Measurements from ENCODE around the gene C1D. TPM values are rescaled to one million over a fixed set of nuclear protein-coding genes. Genes with fewer than 3 reads are reported as not detected.

Gene C1D
- total RNA-seq, 1 experiment from 2014 or later = 21.3 TPM

DNA sequence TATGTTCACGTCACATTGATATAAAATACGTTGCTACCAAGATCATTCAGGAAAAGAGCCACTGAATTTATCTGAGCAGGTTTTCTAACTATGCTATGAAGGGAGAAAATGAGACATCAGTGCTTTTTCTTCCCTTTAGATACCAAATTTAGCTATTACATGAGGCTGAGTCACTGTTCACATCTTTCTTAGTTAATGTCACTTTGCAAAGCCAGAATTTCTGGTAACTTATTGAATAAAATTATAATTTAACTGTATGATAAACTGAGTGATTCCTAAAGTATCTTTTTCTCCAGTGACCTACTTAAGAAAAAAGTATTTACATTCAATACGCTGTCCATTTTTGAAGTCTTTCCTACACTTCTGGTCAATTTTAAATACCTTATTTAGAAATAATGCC, 22.7 kb downstream of the C1D start:
- DNase-seq (ENCODE audit: low spot score) = no peak
- Histone ChIP-seq H3K36me3 (ENCODE audit: insufficient read depth, low read length, poor library complexity, severe bottlenecking) (no peaks in the 10 kb centered on the region), H3K27ac (ENCODE audit: low read depth, low read length, poor library complexity, severe bottlenecking) (no peak overlapping the region), H3K9me3 (ENCODE audit: low read depth, low read length, poor library complexity, severe bottlenecking) (no peaks in the 10 kb centered on the region), H3K4me1 (ENCODE audit: insufficient read depth, low read length, poor library complexity, severe bottlenecking) (peaks cover 33% of the 10 kb centered on the region), H3K4me3 (ENCODE audit: low read depth, low read length, poor library complexity, severe bottlenecking) (no peak overlapping the region), H3K27me3 (replicated peaks; ENCODE audit: insufficient read depth, low read depth, low read length, poor library complexity) (no peaks in the 10 kb centered on the region)
- no TSS peak for BruUV-seq (replicated peaks)
- intact Hi-C loops (cut with micrococcal nuclease; ENCODE audit: unreplicated experiment) = no loop called here
- TF ChIP-seq EZH2 (IDR thresholded peaks at IDR 0.05; ENCODE audit: borderline replicate concordance, low read depth, low read length, poor library complexity, severe bottlenecking) = no peak
- TF ChIP-seq, protein P1, sequence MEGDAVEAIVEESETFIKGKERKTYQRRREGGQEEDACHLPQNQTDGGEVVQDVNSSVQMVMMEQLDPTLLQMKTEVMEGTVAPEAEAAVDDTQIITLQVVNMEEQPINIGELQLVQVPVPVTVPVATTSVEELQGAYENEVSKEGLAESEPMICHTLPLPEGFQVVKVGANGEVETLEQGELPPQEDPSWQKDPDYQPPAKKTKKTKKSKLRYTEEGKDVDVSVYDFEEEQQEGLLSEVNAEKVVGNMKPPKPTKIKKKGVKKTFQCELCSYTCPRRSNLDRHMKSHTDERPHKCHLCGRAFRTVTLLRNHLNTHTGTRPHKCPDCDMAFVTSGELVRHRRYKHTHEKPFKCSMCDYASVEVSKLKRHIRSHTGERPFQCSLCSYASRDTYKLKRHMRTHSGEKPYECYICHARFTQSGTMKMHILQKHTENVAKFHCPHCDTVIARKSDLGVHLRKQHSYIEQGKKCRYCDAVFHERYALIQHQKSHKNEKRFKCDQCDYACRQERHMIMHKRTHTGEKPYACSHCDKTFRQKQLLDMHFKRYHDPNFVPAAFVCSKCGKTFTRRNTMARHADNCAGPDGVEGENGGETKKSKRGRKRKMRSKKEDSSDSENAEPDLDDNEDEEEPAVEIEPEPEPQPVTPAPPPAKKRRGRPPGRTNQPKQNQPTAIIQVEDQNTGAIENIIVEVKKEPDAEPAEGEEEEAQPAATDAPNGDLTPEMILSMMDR (conservative IDR thresholded peaks at IDR 0.05; ENCODE audit: low read depth, low read length) = no peak
- ChIA-PET POLR2A (ENCODE audit: low non-redundant PET) (no interaction called here), CTCF (interaction anchor here (0.6 kb wide), 1 partner anchor 8 kb away, joined by 3 read pairs; no protein-coding TSS in a partner anchor)

DNA sequence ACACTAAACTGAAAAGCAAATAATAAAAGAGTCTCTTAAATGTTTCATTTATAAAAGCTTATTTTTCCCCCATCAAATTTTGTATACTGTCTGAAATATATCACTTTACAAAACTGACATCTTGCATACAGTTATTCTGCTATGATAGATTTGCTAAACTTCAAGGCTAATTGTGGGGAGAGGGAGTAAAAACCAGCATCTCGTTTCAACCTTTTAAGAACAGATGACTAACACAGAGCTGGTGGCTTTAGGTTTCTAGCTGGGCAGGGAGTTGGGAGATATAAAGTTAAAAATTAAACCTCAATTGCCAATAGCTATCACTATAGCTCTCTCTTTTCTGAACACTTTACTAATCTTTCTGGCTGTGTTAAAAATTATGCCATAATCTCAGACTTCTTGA, 23.5 kb downstream of the C1D start:
- BruUV-seq (replicated peaks) = no TSS peak
- Histone ChIP-seq H3K4me1 (ENCODE audit: insufficient read depth, low read length, poor library complexity, severe bottlenecking) (peaks cover 28% of the 10 kb centered on the region), H3K36me3 (ENCODE audit: insufficient read depth, low read length, poor library complexity, severe bottlenecking) (no peaks in the 10 kb centered on the region), H3K4me3 (ENCODE audit: low read depth, low read length, poor library complexity, severe bottlenecking) (no peak overlapping the region), H3K27ac (ENCODE audit: low read depth, low read length, poor library complexity, severe bottlenecking) (no peak overlapping the region), H3K9me3 (ENCODE audit: low read depth, low read length, poor library complexity, severe bottlenecking) (no peaks in the 10 kb centered on the region), H3K27me3 (replicated peaks; ENCODE audit: insufficient read depth, low read depth, low read length, poor library complexity) (no peaks in the 10 kb centered on the region)
- ChIA-PET POLR2A (ENCODE audit: low non-redundant PET) (no interaction called here), CTCF (no interaction called here)
- intact Hi-C loops (cut with micrococcal nuclease; ENCODE audit: unreplicated experiment) = loop anchor here (10.0 kb wide), 1 partner anchor 795 kb away; no protein-coding TSS in a partner anchor
- DNase-seq (ENCODE audit: low spot score) = no peak
- TF ChIP-seq, protein P1 (conservative IDR thresholded peaks at IDR 0.05; ENCODE audit: low read depth, low read length) = no peak
- no peak for TF ChIP-seq EZH2 (IDR thresholded peaks at IDR 0.05; ENCODE audit: borderline replicate concordance, low read depth, low read length, poor library complexity, severe bottlenecking)

DNA sequence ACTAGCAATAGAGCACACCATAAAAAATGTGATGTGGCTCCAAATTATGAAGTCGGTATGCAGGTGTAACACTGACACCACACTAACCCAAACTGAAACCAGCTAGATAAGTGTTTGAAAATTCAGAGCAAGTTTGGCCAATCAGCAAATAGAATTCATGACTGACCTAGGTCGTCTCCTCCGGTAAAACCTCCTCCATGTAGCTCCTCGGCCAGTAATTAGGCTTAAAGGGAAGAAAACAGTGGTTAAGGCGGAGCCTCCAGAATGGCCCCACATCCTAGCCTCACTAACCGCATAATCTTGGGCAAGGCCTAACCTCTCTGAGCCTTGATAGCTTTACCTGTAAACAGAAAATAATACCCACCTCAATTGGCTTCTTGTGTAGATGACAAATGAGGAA, 30.1 kb downstream of the C1D start:
- BruUV-seq (replicated peaks) = no TSS peak
- ChIA-PET CTCF (no interaction called here), POLR2A (ENCODE audit: low non-redundant PET) (no interaction called here)
- H3K27ac ChIP-seq (ENCODE audit: low read depth, low read length, poor library complexity, severe bottlenecking) = no peak overlapping the region
- H3K27me3 ChIP-seq (replicated peaks; ENCODE audit: insufficient read depth, low read depth, low read length, poor library complexity) = no peaks in the 10 kb centered on the region
- no peaks in the 10 kb centered on the region for H3K9me3 ChIP-seq (ENCODE audit: low read depth, low read length, poor library complexity, severe bottlenecking)
- no peak overlapping the region for H3K4me3 ChIP-seq (ENCODE audit: low read depth, low read length, poor library complexity, severe bottlenecking)
- no peaks in the 10 kb centered on the region for H3K36me3 ChIP-seq (ENCODE audit: insufficient read depth, low read length, poor library complexity, severe bottlenecking)
- TF ChIP-seq EZH2 (IDR thresholded peaks at IDR 0.05; ENCODE audit: borderline replicate concordance, low read depth, low read length, poor library complexity, severe bottlenecking) = no peak
- TF ChIP-seq, protein P1 (conservative IDR thresholded peaks at IDR 0.05; ENCODE audit: low read depth, low read length) = no peak
- intact Hi-C loops (cut with micrococcal nuclease; ENCODE audit: unreplicated experiment) = loop anchor here (10.0 kb wide), 1 partner anchor 788 kb away; no protein-coding TSS in a partner anchor
- DNase-seq (ENCODE audit: low spot score) = no peak
- peaks cover 11% of the 10 kb centered on the region for H3K4me1 ChIP-seq (ENCODE audit: insufficient read depth, low read length, poor library complexity, severe bottlenecking)
